Ovary (tissue), 9 donors: Measurements from ENCODE around the gene CYP19A1. TPM values are rescaled to one million over a fixed set of nuclear protein-coding genes. Genes with fewer than 3 reads are reported as not detected.

Experiments used
- DNase-seq, 5 donors: peaks; one replicate each; pipeline ENCODE4 v3.0.0-alpha.2; 2019 to 2020
- H3K27ac ChIP-seq, 2 donors: fragments of 200-600 bp; one replicate each; pipeline versions ENCODE4 v1.5.1 to v1.8.0; 2019 to 2022
- H3K27me3 ChIP-seq: fragments of 200-600 bp; one replicate; pipeline ENCODE4 v1.8.0; 2022
- H3K36me3 ChIP-seq: fragments of 200-600 bp; sonication (generic); one replicate; pipeline ENCODE4 v1.5.1; 2019
- H3K4me1 ChIP-seq: one replicate; pipeline ENCODE4 v1.8.1; 2013; ENCODE audit warnings: mild to moderate bottlenecking, moderate library complexity; ENCODE audit not compliant: insufficient read depth
- H3K4me3 ChIP-seq: fragments of 200-600 bp; sonication (generic); one replicate; pipeline ENCODE4 v1.5.1; 2017
- H3K9me3 ChIP-seq, 2 donors: fragments of 200-600 bp in 1 of 2; sonication (generic) in 1 of 2; one replicate each; pipeline versions ENCODE4 v1.5.1 to v1.8.1; 2013 to 2019; ENCODE audit warnings: mild to moderate bottlenecking in 1 of 2, moderate library complexity in 1 of 2
- EP300 ChIP-seq: sonication (generic); formaldehyde crosslinking; IDR thresholded peaks from one replicate; pipeline ENCODE4 v1.6.1; 2017; ENCODE audit warnings: antibody characterized with exemption
- POLR2A ChIP-seq: fragments of 450-650 bp; IDR thresholded peaks from one replicate; pipeline ENCODE4 v1.6.1; 2017; ENCODE audit warnings: antibody characterized with exemption, mild to moderate bottlenecking, moderate library complexity
- WGBS, 3 donors: extraction: QIAGEN DNeasy Blood & Tissue Kit in 1 of 3; methylation state at CpG; one replicate each; pipeline versions ENCODE4 v1.1.5 to v1.1.7; 2013 to 2017; 5-methylcytosine and 5-hydroxymethylcytosine counted together
- intact Hi-C, 4 donors: fragments of 100-400 bp; cut with DNase I; formaldehyde crosslinking; loops; one replicate each; pipeline versions ENCODE4 v1.11.0 to v1.15.1; 2022 to 2023
- polyA plus RNA-seq, 2 donors: library from polyadenylated mRNA; stranded (reverse); fragments of 200-250 nt in 1 of 2; fragments of 350-450 nt in 1 of 2; fragmentation: Illumina TruSeq in 1 of 2; extraction: RNeasy Lipid Tissue Mini Kit (QIAGEN cat#74804) in 1 of 2; gene quantifications; one replicate each; pipeline ENCODE4 v1.2.3, GENCODE V29; 2013 to 2014
- total RNA-seq, 7 donors: library from RNA; depleted of rRNA in 2 of 7; stranded (reverse); fragments of >200 nt in 2 of 7; fragmentation: NEBNext Ultra II Directional in 3 of 7; extraction: Animal tissue kit (Norgen Biotek cat#: 25700) in 3 of 7; gene quantifications; one replicate each; pipeline versions ENCODE4 v1.1.0 to v1.2.4, GENCODE V29; 2016 to 2023
- TF ChIP-seq, protein P1 (sequence below), 3 donors: fragments of 450-650 bp in 2 of 3; fragments of 200-600 bp in 1 of 3; IDR thresholded peaks; one replicate each; pipeline versions ENCODE4 v1.5.1 to v1.8.0; 2016 to 2022; ENCODE audit warnings: antibody characterized with exemption in 3 of 3, mild to moderate bottlenecking in 1 of 3
- donor health status: DM: no; HTN: no; CAD: no; lungs with moderate emphysema.
- donor health status: DM: no; HTN: no; CAD: no.
- donor health status: Bipolar disorder and iron deficiency.
- donor health status: DM: yes; HTN: yes; CAD: no.
- donor health status: DM: no; HTN: no; CAD: no.
- donor health status: DM: yes; HTN: yes; CAD: no.

The CYP19A1 gene
- total and polyA plus RNA-seq, 9 donors: 0.81 to 1,570 (median 1.4) TPM

DNA sequence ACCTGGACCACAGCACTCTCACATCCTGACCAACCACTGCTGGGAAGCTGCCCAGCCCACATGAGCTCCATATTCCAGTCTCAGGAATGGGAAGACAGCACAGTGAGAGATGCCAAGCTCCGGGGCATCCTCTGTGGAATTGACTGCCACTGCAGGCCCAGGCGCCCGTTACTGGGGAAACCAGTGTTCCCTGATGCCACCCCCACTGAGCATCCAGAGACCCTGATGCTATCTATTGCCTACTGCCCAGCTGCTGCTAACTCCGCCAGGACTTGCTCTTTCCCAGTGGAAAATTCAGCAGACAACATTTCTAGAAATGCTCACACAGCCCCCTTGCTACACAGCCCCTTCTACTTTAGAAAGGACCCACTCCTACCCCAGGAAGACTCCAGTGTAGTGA is 57.6 kb downstream of the CYP19A1 start:
- Histone ChIP-seq H3K27ac (no peak overlapping the region), H3K36me3 (no peaks in the 10 kb centered on the region), H3K9me3 (no peaks in the 10 kb centered on the region), H3K4me3 (no peak overlapping the region), H3K27me3 (no peaks in the 10 kb centered on the region), H3K4me1 (no peaks in the 10 kb centered on the region)
- DNase-seq: no peak
- 93 to 99% (median 95%) methylated on average over 4 of the region's 4 CpGs for WGBS, 3 donors
- TF ChIP-seq, protein P1, sequence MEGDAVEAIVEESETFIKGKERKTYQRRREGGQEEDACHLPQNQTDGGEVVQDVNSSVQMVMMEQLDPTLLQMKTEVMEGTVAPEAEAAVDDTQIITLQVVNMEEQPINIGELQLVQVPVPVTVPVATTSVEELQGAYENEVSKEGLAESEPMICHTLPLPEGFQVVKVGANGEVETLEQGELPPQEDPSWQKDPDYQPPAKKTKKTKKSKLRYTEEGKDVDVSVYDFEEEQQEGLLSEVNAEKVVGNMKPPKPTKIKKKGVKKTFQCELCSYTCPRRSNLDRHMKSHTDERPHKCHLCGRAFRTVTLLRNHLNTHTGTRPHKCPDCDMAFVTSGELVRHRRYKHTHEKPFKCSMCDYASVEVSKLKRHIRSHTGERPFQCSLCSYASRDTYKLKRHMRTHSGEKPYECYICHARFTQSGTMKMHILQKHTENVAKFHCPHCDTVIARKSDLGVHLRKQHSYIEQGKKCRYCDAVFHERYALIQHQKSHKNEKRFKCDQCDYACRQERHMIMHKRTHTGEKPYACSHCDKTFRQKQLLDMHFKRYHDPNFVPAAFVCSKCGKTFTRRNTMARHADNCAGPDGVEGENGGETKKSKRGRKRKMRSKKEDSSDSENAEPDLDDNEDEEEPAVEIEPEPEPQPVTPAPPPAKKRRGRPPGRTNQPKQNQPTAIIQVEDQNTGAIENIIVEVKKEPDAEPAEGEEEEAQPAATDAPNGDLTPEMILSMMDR (IDR thresholded peaks at IDR 0.05): no peak
- no peak for TF ChIP-seq POLR2A
- TF ChIP-seq EP300: no peak
- intact Hi-C loops: loop anchor here in 2 of 4 donors (2.0 to 10.0 kb wide), 2 partner anchors 100 to 104 kb away; no protein-coding TSS in a partner anchor

- WGBS, 3 donors: 93 to 98% (median 98%) methylated on average over 1 of the region's 1 CpG
- Histone ChIP-seq H3K27ac (no peak overlapping the region), H3K27me3 (no peaks in the 10 kb centered on the region), H3K36me3 (no peaks in the 10 kb centered on the region), H3K9me3 (no peaks in the 10 kb centered on the region), H3K4me3 (no peak overlapping the region), H3K4me1 (no peaks in the 10 kb centered on the region)
- no peak for DNase-seq
- intact Hi-C loops: no loop called here
- TF ChIP-seq, protein P1 (IDR thresholded peaks at IDR 0.05): no peak
- TF ChIP-seq POLR2A (no peak), EP300 (no peak)
These were observed 59.0 kb downstream of the CYP19A1 start for GRCh38 chr15:51279391-51279790.

- no peaks in the 10 kb centered on the region for H3K9me3 ChIP-seq
- no peak overlapping the region for H3K27ac ChIP-seq
- intact Hi-C loops: no loop called here
- no peak for DNase-seq
- H3K4me3 ChIP-seq: no peak overlapping the region
- no peaks in the 10 kb centered on the region for H3K4me1 ChIP-seq
- WGBS, 3 donors: 54 to 62% (median 60%) methylated on average over 3 of the region's 3 CpGs
- TF ChIP-seq EP300 (no peak), POLR2A (no peak)
- TF ChIP-seq, protein P1 (IDR thresholded peaks at IDR 0.05): no peak
- H3K27me3 ChIP-seq: no peaks in the 10 kb centered on the region
- no peaks in the 10 kb centered on the region for H3K36me3 ChIP-seq
These were observed 61.3 kb downstream of the CYP19A1 start for GRCh38 chr15:51277101-51277500.

- no peak overlapping the region for H3K4me3 ChIP-seq
- TF ChIP-seq, protein P1 (IDR thresholded peaks at IDR 0.05): no peak
- H3K9me3 ChIP-seq: no peaks in the 10 kb centered on the region
- no peaks in the 10 kb centered on the region for H3K4me1 ChIP-seq
- DNase-seq: no peak
- no peaks in the 10 kb centered on the region for H3K36me3 ChIP-seq
- 82 to 90% (median 85%) methylated on average over 4 of the region's 4 CpGs for WGBS, 3 donors
- H3K27me3 ChIP-seq: no peaks in the 10 kb centered on the region
- intact Hi-C loops: no loop called here
- no peak overlapping the region for H3K27ac ChIP-seq
These were observed 63.4 kb downstream of the CYP19A1 start for GRCh38 chr15:51274956-51275355.
